ENCODE measurements around the gene MMP10.

The MMP10 gene

GRCh38 chr11:102800767-102801166 lies 20.3 kb upstream of the MMP10 start:
- in situ Hi-C loops (cut with HindIII; ENCODE audit: low pct_ligation_motif_present, low sequenced_read_pairs) = no loop called here
- H3K36me3 ChIP-seq (replicated peaks) = no peaks in the 10 kb centered on the region
- H3K27ac ChIP-seq = peak overlapping the region; percentile 74
- H3K27me3 ChIP-seq (replicated peaks) = no peaks in the 10 kb centered on the region
- DNase-seq = no peak
- H3K4me3 ChIP-seq (ENCODE audit: low read depth, low read length) = no peak overlapping the region
- no peak for TF ChIP-seq CTCF (IDR thresholded peaks at IDR 0.05; ENCODE audit: low read depth, low read length, missing control alignments)

- DNase-seq = peak; percentile 38
- H3K27me3 ChIP-seq (replicated peaks) = no peaks in the 10 kb centered on the region
- TF ChIP-seq CTCF (IDR thresholded peaks at IDR 0.05; ENCODE audit: low read depth, low read length, missing control alignments) = no peak
- no peaks in the 10 kb centered on the region for H3K36me3 ChIP-seq (replicated peaks)
- no peak overlapping the region for H3K4me3 ChIP-seq (ENCODE audit: low read depth, low read length)
- H3K27ac ChIP-seq = peak overlapping the region; percentile 74
- in situ Hi-C loops (cut with HindIII; ENCODE audit: low pct_ligation_motif_present, low sequenced_read_pairs) = no loop called here
These were observed 19.4 kb upstream of the MMP10 start for GRCh38 chr11:102799681-102800340.

- in situ Hi-C loops (cut with HindIII; ENCODE audit: low pct_ligation_motif_present, low sequenced_read_pairs) = no loop called here
- peak; percentile 40 for DNase-seq
- no peak for TF ChIP-seq CTCF (IDR thresholded peaks at IDR 0.05; ENCODE audit: low read depth, low read length, missing control alignments)
These were observed 17.8 kb upstream of the MMP10 start, which contains the start of gene MMP1 for GRCh38 chr11:102798012-102798746. Gene MMP1, minus strand, starts transcription at chr11:102798160. Its CDS starts 68 bp downstream, at chr11:102798092.

GRCh38 chr11:102794382-102794781 lies 14.0 kb upstream of the MMP10 start:
- DNase-seq = peak; percentile 66
- in situ Hi-C loops (cut with HindIII; ENCODE audit: low pct_ligation_motif_present, low sequenced_read_pairs) = no loop called here

More at GRCh38 chr11:102798012-102798746, 17.8 kb upstream of the MMP10 start, which contains the start of gene MMP1:
- Histone ChIP-seq H3K27me3 (replicated peaks) (no peaks in the 10 kb centered on the region), H3K4me3 (ENCODE audit: low read depth, low read length) (peak within 1 kb of the TSS; percentile 9), H3K36me3 (replicated peaks) (no peaks in the 10 kb centered on the region), H3K27ac (peak within 1 kb of the TSS; percentile 22)

GRCh38 chr11:102793677-102794290 lies 13.4 kb upstream of the MMP10 start:
- Histone ChIP-seq H3K27me3 (replicated peaks) (no peaks in the 10 kb centered on the region), H3K4me3 (ENCODE audit: low read depth, low read length) (no peak overlapping the region), H3K27ac (no peak overlapping the region), H3K36me3 (replicated peaks) (no peaks in the 10 kb centered on the region)
- in situ Hi-C loops (cut with HindIII; ENCODE audit: low pct_ligation_motif_present, low sequenced_read_pairs) = no loop called here
- no peak for TF ChIP-seq CTCF (IDR thresholded peaks at IDR 0.05; ENCODE audit: low read depth, low read length, missing control alignments)
- no peak for DNase-seq

More at GRCh38 chr11:102794382-102794781, 14.0 kb upstream of the MMP10 start:
- Histone ChIP-seq H3K27ac (no peak overlapping the region), H3K4me3 (ENCODE audit: low read depth, low read length) (no peak overlapping the region), H3K36me3 (replicated peaks) (no peaks in the 10 kb centered on the region), H3K27me3 (replicated peaks) (no peaks in the 10 kb centered on the region)
- peak; percentile 80 for TF ChIP-seq CTCF (IDR thresholded peaks at IDR 0.05; ENCODE audit: low read depth, low read length, missing control alignments)

All from brain microvascular endothelial cell (primary cell).